HCT116 (cell line): ENCODE measurements around the gene TXLNA. TPM values are rescaled to one million over a fixed set of nuclear protein-coding genes. Genes with fewer than 3 reads are reported as not detected.

Experiments used
- ATAC-seq: fragments of 200-7000 bp; cut with Tn5 transposase; 2 replicates; pipeline ENCODE4 v1.9.1; 2020; ENCODE audit warnings: mild to moderate bottlenecking, moderate library complexity
- BruUV-seq: library from RNA; stranded (reverse); fragments of 400-500 nt; replicated peaks from 2 replicates; lab custom pipeline; 2021; lab: Mats Ljungman, UMichigan
- CTCF ChIA-PET: fragments of 300-600 bp; sonication (Branson Sonifier 250); formaldehyde crosslinking; loops from one replicate; lab custom pipeline; 2021; ENCODE audit warnings: antibody characterized with exemption; lab: Charles Lee
- POLR2A ChIA-PET: fragments of 300-600, 350-600 bp; sonication (Branson Sonifier 250); formaldehyde crosslinking; loops from one replicate; lab custom pipeline; 2021; ENCODE audit warnings: antibody characterized with exemption; lab: Charles Lee
- RAD21 ChIA-PET, 2 experiments: fragments of 300-600 bp; sonication (Branson Sonifier 250); formaldehyde crosslinking; loops; one replicate each; lab custom pipeline; 2023; ENCODE audit warnings: low total read pairs in 2 of 2; ENCODE audit not compliant: uncharacterized antibody in 2 of 2, unreplicated experiment in 2 of 2, low non-redundant PET in 1 of 2; lab: Charles Lee
- DNase-seq: peaks from one replicate; pipeline ENCODE4 v3.0.0-alpha.2; 2010; ENCODE audit warnings: low read depth, low spot score
- H2AFZ ChIP-seq: fragments of 200-600 bp; shearing (Covaris generic), sonication (generic); 2 replicates; pipeline ENCODE4 v1.6.1; 2017; ENCODE audit warnings: low read depth, mixed run types, mixed read lengths, antibody characterized with exemption, low read length; ENCODE audit not compliant: poor library complexity, severe bottlenecking
- H3K27ac ChIP-seq: 2 replicates; pipeline ENCODE4 v1.5.1; 2012; ENCODE audit warnings: low read depth, low read length
- H3K27me3 ChIP-seq: fragments of 200-600 bp; sonication (generic); 2 replicates; pipeline ENCODE4 v1.6.1; 2016; ENCODE audit warnings: mixed run types, low read length, mixed read lengths; ENCODE audit not compliant: insufficient read depth
- H3K36me3 ChIP-seq, 2 experiments: fragments of 200-500 bp in 1 of 2; fragments of 200-600 bp in 1 of 2; sonication (Bioruptor generic) in 1 of 2; sonication (generic) in 1 of 2; 2 replicates each; pipeline versions ENCODE4 v1.5.1 to v1.6.1; 2014 to 2016; ENCODE audit warnings: low read length in 2 of 2, inconsistent platforms in 1 of 2, mixed read lengths in 1 of 2, mixed run types in 1 of 2; ENCODE audit not compliant: insufficient read depth in 2 of 2, control insufficient read depth in 1 of 2
- H3K4me1 ChIP-seq, 2 experiments: fragments of 200-600 bp in 1 of 2; sonication (generic) in 1 of 2; 2 replicates each; pipeline versions ENCODE4 v1.5.1 to v1.6.1; 2012 to 2017; ENCODE audit warnings: low read length in 2 of 2, inconsistent platforms in 1 of 2, mild to moderate bottlenecking in 1 of 2, mixed read lengths in 1 of 2, mixed run types in 1 of 2, moderate library complexity in 1 of 2; ENCODE audit not compliant: insufficient read depth in 2 of 2, control insufficient read depth in 1 of 2
- H3K4me2 ChIP-seq: fragments of 200-600 bp; sonication (generic); 2 replicates; pipeline ENCODE4 v1.6.1; 2017; ENCODE audit warnings: mixed run types, low read length, mixed read lengths
- H3K4me3 ChIP-seq, 2 experiments: fragments of 200-600 bp in 1 of 2; sonication (generic) in 1 of 2; replicated peaks in 1 of 2; 2 replicates each; pipeline ENCODE4 v1.5.1; 2011 to 2016; ENCODE audit warnings: low read length in 2 of 2, control low read depth in 1 of 2, low read depth in 1 of 2, mild to moderate bottlenecking in 1 of 2, mixed read lengths in 1 of 2, mixed run types in 1 of 2
- H3K79me2 ChIP-seq: fragments of 200-600 bp; sonication (generic); 2 replicates; pipeline ENCODE4 v1.6.1; 2017; ENCODE audit warnings: mild to moderate bottlenecking, mixed run types, low read length, moderate library complexity, mixed read lengths; ENCODE audit not compliant: insufficient read depth
- H3K9ac ChIP-seq: fragments of 200-600 bp; sonication (generic); 2 replicates; pipeline ENCODE4 v1.6.1; 2016; ENCODE audit warnings: low read length, mixed read lengths
- H3K9me2 ChIP-seq: fragments of 200-600 bp; sonication (generic), shearing (Covaris generic); 2 replicates; pipeline ENCODE4 v1.6.1; 2017; ENCODE audit warnings: mixed run types, mild to moderate bottlenecking, moderate library complexity; ENCODE audit not compliant: insufficient read depth
- H3K9me3 ChIP-seq, 2 experiments: fragments of 200-500 bp in 1 of 2; fragments of 200-600 bp in 1 of 2; sonication (Bioruptor generic) in 1 of 2; sonication (generic) in 1 of 2; 2 replicates each; pipeline ENCODE4 v1.6.1; 2014 to 2017; ENCODE audit warnings: low read length in 2 of 2, mixed read lengths in 2 of 2, inconsistent platforms in 1 of 2, low read depth in 1 of 2, mild to moderate bottlenecking in 1 of 2, mixed run types in 1 of 2, moderate library complexity in 1 of 2; ENCODE audit not compliant: control insufficient read depth in 1 of 2, insufficient read depth in 1 of 2
- H4K20me1 ChIP-seq: fragments of 200-600 bp; sonication (generic), shearing (Covaris generic); 2 replicates; pipeline ENCODE4 v1.6.1; 2017; ENCODE audit warnings: mixed run types, mild to moderate bottlenecking, moderate library complexity; ENCODE audit not compliant: insufficient read depth
- CBX3 ChIP-seq: IDR thresholded peaks from 2 replicates; pipeline ENCODE4 v1.6.1; 2012; ENCODE audit warnings: low read depth
- CEBPB ChIP-seq: IDR thresholded peaks from 2 replicates; pipeline ENCODE4 v1.6.1; 2012; ENCODE audit warnings: low read depth
- ELF1 ChIP-seq: IDR thresholded peaks from 2 replicates; pipeline ENCODE4 v1.6.1; 2012; ENCODE audit warnings: low read depth, borderline replicate concordance
- EZH2 ChIP-seq: fragments of 200-600 bp; sonication (generic); IDR thresholded peaks from 2 replicates; pipeline ENCODE4 v1.6.1; 2017; ENCODE audit warnings: antibody characterized with exemption, mixed run types
- EZH2phosphoT487 ChIP-seq: fragments of 200-600 bp; IDR thresholded peaks from 2 replicates; pipeline ENCODE4 v1.6.1; 2018; ENCODE audit warnings: antibody characterized with exemption, borderline replicate concordance
- FOSL1 ChIP-seq: IDR thresholded peaks from 2 replicates; pipeline ENCODE4 v1.6.1; 2012; ENCODE audit warnings: low read depth
- JUND ChIP-seq: IDR thresholded peaks from 2 replicates; pipeline ENCODE4 v1.6.1; 2012
- POLR2AphosphoS5 ChIP-seq: IDR thresholded peaks from 2 replicates; pipeline ENCODE4 v1.6.1; 2011; ENCODE audit warnings: mild to moderate bottlenecking, low read depth, low read length, moderate library complexity
- RAD21 ChIP-seq: IDR thresholded peaks from 2 replicates; pipeline ENCODE4 v1.6.1; 2012; ENCODE audit warnings: low read depth, mild to moderate bottlenecking
- SIN3A ChIP-seq: IDR thresholded peaks from 2 replicates; pipeline ENCODE4 v1.6.1; 2012; ENCODE audit warnings: low read depth
- SP1 ChIP-seq: IDR thresholded peaks from 2 replicates; pipeline ENCODE4 v1.6.1; 2012; ENCODE audit warnings: low read depth
- SRF ChIP-seq: IDR thresholded peaks from 2 replicates; pipeline ENCODE4 v1.6.1; 2012; ENCODE audit warnings: low read depth
- TCF7L2 ChIP-seq: IDR thresholded peaks from 2 replicates; pipeline ENCODE4 v1.7.0; 2011; ENCODE audit warnings: borderline replicate concordance, inconsistent platforms; ENCODE audit not compliant: insufficient read depth, insufficient read length; ENCODE audit errors: extremely low read depth
- YY1 ChIP-seq: IDR thresholded peaks from 2 replicates; pipeline ENCODE4 v1.6.1; 2011; ENCODE audit warnings: low read length, low read depth, moderate library complexity, mild to moderate bottlenecking; ENCODE audit not compliant: insufficient replicate concordance; ENCODE audit errors: extremely low read depth
- ZFX ChIP-seq: fragments of 450-650 bp; IDR thresholded peaks from 2 replicates; pipeline ENCODE4 v1.6.1; 2017
- intact Hi-C: fragments of 100-400 bp; cut with micrococcal nuclease; formaldehyde crosslinking; loops from 2 replicates; pipeline ENCODE4 v1.10.0; 2022
- total RNA-seq: library from RNA; stranded (reverse); gene quantifications from one replicate; pipeline ENCODE4 v1.2.1, GENCODE V29; 2021; ENCODE audit not compliant: unreplicated experiment
- TF ChIP-seq, protein P1 (sequence below): IDR thresholded peaks from 2 replicates; pipeline ENCODE4 v1.6.1; 2012
- TF ChIP-seq, protein P2 (sequence below): IDR thresholded peaks from 2 replicates; pipeline ENCODE4 v1.6.1; 2011; ENCODE audit warnings: mild to moderate bottlenecking, low read length, moderate library complexity; ENCODE audit not compliant: insufficient replicate concordance; ENCODE audit errors: extremely low read depth
- TF ChIP-seq, protein P3 (sequence below): IDR thresholded peaks from 2 replicates; pipeline ENCODE4 v1.6.1; 2012

Gene TXLNA
- total RNA-seq, 1 experiment from 2014 or later: 37.2 TPM

DNA sequence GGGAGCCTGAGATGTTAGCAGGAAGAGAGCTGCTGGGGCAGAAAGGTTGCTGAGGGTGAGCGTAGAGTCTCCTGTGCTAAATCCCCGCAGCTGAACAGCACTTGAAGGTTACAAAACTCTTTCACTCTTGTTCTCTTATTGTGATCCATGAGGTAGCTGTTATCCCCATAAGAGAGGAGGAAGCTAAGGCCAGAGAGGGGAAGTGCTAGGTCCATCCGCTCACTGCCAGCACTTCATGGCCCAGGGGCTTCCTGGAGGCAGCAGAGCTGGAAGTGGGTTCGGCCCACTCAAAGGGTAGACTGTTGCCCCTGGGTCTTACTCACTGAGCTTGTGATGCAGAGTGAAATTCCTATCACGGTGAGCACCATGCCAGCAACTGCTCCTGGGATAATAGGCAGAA, 37.1 kb downstream of the TXLNA start:
- RAD21 ChIA-PET: interaction anchor here (1.4 kb wide), 2 partner anchors 32 kb away, joined by 4 read pairs; no protein-coding TSS in a partner anchor
- no peak overlapping the region for H3K27ac ChIP-seq

More for the DNA sequence above, 37.1 kb downstream of the TXLNA start:
- Histone ChIP-seq H3K36me3 (peaks cover 2 to 4% of the 10 kb centered on the region in 2 experiments; a peak in 1 of 4 replicates), H3K9me2 (no peaks in the 10 kb centered on the region), H2AFZ (no peak overlapping the region), H3K9ac (no peak overlapping the region), H3K4me3 (no peak overlapping the region), H3K4me2 (no peak overlapping the region), H4K20me1 (no peaks in the 10 kb centered on the region), H3K79me2 (peaks cover 6% of the 10 kb centered on the region; the same call in 1 of the 2 replicates)
- CTCF ChIA-PET: interaction anchor here (1.1 to 1.6 kb wide), 3 partner anchors 10 to 178 kb away, joined by 4 read pairs; partner anchors contain the start of gene BSDC1
- intact Hi-C loops: loop anchor here (5.0 kb wide), 1 partner anchor 76 kb away; the partner anchor contains the start of gene HDAC1
- TF ChIP-seq, protein P1, sequence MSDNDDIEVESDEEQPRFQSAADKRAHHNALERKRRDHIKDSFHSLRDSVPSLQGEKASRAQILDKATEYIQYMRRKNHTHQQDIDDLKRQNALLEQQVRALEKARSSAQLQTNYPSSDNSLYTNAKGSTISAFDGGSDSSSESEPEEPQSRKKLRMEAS: no peak
- TF ChIP-seq SP1 (no peak), SIN3A (no peak), JUND (no peak), EZH2 (no peak), CEBPB (no peak), RAD21 (no peak), FOSL1 (no peak), POLR2AphosphoS5 (no peak), SRF (no peak), ZFX (no peak), YY1 (no peak), EZH2phosphoT487 (no peak), ELF1 (no peak), TCF7L2 (no peak), CBX3 (no peak)
- TF ChIP-seq, protein P2, sequence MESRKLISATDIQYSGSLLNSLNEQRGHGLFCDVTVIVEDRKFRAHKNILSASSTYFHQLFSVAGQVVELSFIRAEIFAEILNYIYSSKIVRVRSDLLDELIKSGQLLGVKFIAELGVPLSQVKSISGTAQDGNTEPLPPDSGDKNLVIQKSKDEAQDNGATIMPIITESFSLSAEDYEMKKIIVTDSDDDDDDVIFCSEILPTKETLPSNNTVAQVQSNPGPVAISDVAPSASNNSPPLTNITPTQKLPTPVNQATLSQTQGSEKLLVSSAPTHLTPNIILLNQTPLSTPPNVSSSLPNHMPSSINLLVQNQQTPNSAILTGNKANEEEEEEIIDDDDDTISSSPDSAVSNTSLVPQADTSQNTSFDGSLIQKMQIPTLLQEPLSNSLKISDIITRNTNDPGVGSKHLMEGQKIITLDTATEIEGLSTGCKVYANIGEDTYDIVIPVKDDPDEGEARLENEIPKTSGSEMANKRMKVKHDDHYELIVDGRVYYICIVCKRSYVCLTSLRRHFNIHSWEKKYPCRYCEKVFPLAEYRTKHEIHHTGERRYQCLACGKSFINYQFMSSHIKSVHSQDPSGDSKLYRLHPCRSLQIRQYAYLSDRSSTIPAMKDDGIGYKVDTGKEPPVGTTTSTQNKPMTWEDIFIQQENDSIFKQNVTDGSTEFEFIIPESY: no peak
- TF ChIP-seq, protein P3, sequence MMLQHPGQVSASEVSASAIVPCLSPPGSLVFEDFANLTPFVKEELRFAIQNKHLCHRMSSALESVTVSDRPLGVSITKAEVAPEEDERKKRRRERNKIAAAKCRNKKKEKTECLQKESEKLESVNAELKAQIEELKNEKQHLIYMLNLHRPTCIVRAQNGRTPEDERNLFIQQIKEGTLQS: no peak
- TF ChIP-seq, all 23 proteins: peak for 0
- POLR2A ChIA-PET: no interaction called here
- DNase-seq: no peak
- no peaks in the 10 kb centered on the region for H3K27me3 ChIP-seq
- peaks cover 9 to 23% of the 10 kb centered on the region in 2 experiments; a peak in 3 of 4 replicates for H3K4me1 ChIP-seq
- no peak for ATAC-seq
- no peaks in the 10 kb centered on the region for H3K9me3 ChIP-seq
- no TSS peak for BruUV-seq
